ENCODE data around the gene SYMPK.
"Not testable (repeated sequence)": the region's sequence is repeated elsewhere in the genome, so short reads cannot be mapped to it uniquely, and the experiment has no call there.

SYMPK gene

GRCh38 chr19:45800070-45800553, 62.8 kb downstream of the SYMPK start:
- DNase-seq = no peak

- DNase-seq = not testable (repeated sequence)
Measured at GRCh38 chr19:45799541-45799940, 63.4 kb downstream of the SYMPK start.

GRCh38 chr19:45798995-45799517, 63.9 kb downstream of the SYMPK start:
- DNase-seq = peak; percentile 65

- no peak for DNase-seq
Measured at GRCh38 chr19:45794627-45795026, 68.3 kb downstream of the SYMPK start.

- no peak for DNase-seq
Measured at GRCh38 chr19:45793876-45794275, 69.1 kb downstream of the SYMPK start.

- no peak for DNase-seq
Measured at GRCh38 chr19:45793178-45793564, 69.8 kb downstream of the SYMPK start.

GRCh38 chr19:45792470-45793177, 70.3 kb downstream of the SYMPK start, which contains the start of gene DMWD:
Gene DMWD, minus strand, starts transcription at chr19:45792845. Its CDS starts 89 bp downstream, at chr19:45792756.
- peak; percentile 100 for DNase-seq

GRCh38 chr19:45791744-45792469, 71.0 kb downstream of the SYMPK start:
- DNase-seq = no peak

GRCh38 chr19:45790942-45791341, 72.0 kb downstream of the SYMPK start:
- no peak for DNase-seq

GRCh38 chr19:45789035-45789786, 73.7 kb downstream of the SYMPK start:
- DNase-seq = no peak

- no peak for DNase-seq
Measured at GRCh38 chr19:45786533-45786894, 76.4 kb downstream of the SYMPK start.

GRCh38 chr19:45785781-45786532, 77.0 kb downstream of the SYMPK start:
- no peak for DNase-seq

- no peak for DNase-seq
Measured at GRCh38 chr19:45785097-45785496, 77.8 kb downstream of the SYMPK start.

- DNase-seq = no peak
Measured at GRCh38 chr19:45784096-45784495, 78.9 kb downstream of the SYMPK start.

- no peak for DNase-seq
Measured at GRCh38 chr19:45782820-45783785, 79.8 kb downstream of the SYMPK start.

GRCh38 chr19:45782162-45782691, 80.7 kb downstream of the SYMPK start, which contains the start of gene DMPK:
Gene DMPK, minus strand, starts transcription at chr19:45782490. Its CDS starts 138 bp downstream, at chr19:45782352.
- no peak for DNase-seq

GRCh38 chr19:45781214-45782161, 81.5 kb downstream of the SYMPK start:
- DNase-seq = no peak

- no peak for DNase-seq
Measured at GRCh38 chr19:45780448-45781213, 82.3 kb downstream of the SYMPK start.

GRCh38 chr19:45780146-45780447, 82.8 kb downstream of the SYMPK start:
- no peak for DNase-seq

Measured in activated CD4-positive, CD25-positive, alpha-beta regulatory T cell treated with anti-CD3 and anti-CD28 coated beads, Interleukin-2, amount 50 U/mL, for 72 hours (primary cell).